Fibroblast of mammary gland (primary cell): ENCODE data around the gene PIGM.

Source experiments
- DNase-seq: peaks from one replicate; pipeline ENCODE4 v3.0.0-alpha.2; 2010; ENCODE audit warnings: low read depth
- H3K4me3 ChIP-seq: 2 replicates; pipeline ENCODE4 v1.5.1; 2011; ENCODE audit warnings: low read depth, mild to moderate bottlenecking, low read length, moderate library complexity; ENCODE audit not compliant: control insufficient read depth
- TF ChIP-seq, protein P1 (sequence below): conservative IDR thresholded peaks from 2 replicates; pipeline ENCODE4 v1.5.1; 2011; ENCODE audit warnings: low read depth, low read length, inconsistent platforms; ENCODE audit not compliant: control insufficient read depth, insufficient read depth

The PIGM gene

DNA sequence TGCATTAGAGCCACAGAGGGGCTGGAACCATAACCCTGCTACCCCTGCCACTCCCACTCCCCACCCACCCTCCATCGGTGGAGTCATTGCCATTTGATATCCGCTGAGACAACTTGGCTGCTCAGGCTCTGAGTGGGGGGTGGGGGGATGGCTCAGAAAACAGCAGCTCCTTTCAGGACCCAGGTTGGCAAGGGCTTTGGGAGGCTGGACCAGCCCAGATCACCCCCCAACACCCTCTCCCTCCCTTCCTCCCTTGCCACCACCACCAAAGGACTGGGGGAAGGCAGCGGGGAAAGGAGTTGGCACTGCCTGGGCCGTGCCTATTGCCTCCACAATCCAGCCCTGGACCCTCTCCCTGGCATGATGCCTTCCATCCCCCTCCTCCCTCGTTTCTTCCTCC, 36.4 kb upstream of the PIGM start:
- TF ChIP-seq, protein P1, sequence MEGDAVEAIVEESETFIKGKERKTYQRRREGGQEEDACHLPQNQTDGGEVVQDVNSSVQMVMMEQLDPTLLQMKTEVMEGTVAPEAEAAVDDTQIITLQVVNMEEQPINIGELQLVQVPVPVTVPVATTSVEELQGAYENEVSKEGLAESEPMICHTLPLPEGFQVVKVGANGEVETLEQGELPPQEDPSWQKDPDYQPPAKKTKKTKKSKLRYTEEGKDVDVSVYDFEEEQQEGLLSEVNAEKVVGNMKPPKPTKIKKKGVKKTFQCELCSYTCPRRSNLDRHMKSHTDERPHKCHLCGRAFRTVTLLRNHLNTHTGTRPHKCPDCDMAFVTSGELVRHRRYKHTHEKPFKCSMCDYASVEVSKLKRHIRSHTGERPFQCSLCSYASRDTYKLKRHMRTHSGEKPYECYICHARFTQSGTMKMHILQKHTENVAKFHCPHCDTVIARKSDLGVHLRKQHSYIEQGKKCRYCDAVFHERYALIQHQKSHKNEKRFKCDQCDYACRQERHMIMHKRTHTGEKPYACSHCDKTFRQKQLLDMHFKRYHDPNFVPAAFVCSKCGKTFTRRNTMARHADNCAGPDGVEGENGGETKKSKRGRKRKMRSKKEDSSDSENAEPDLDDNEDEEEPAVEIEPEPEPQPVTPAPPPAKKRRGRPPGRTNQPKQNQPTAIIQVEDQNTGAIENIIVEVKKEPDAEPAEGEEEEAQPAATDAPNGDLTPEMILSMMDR = no peak
- no peak for DNase-seq
- no peak overlapping the region for H3K4me3 ChIP-seq

DNA sequence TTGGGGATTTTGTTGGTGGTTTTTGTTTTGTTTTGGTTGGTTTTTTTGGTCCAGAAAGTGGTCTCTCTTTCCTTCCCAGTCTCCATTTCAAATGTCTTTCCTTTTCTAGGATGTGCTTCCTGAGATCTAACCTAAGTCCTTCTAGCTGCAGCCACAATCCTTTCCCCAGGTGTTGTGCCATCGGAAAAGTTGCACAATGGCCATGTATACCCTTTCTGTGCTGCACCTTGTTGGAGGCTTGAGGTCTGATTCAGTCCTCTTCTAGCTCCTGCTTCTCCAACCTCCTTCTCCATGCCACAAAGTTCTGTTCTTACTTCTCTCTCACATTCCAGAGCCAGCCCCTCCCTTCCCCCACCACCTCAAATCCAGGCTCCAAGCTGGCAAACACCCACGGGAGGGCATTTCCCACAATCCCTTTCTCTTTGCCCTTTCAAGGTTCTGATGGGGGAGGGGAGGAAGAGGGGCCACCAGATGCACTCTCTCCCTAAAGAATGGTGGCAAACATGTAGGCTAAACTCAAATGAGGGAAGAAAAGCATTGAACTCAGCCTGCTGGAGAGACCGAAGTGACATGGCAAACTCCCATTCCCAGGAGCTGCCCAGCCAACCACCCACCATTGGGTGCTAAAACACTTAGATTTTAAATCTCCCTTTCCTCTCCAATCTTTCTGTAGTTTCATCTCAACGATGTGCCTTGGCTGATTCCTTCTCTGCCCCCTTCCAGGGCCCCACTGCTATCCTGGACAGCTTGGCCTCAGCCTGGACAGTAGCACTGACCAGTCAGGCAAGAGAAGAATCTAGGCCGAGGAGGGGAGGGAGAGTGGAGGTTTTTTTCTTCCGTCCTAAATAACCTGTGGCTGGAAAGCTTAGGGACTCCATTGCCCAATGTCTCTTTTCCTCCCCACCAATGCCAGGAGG, 35.3 kb upstream of the PIGM start:
- DNase-seq = no peak
- TF ChIP-seq, protein P1 = no peak

DNA sequence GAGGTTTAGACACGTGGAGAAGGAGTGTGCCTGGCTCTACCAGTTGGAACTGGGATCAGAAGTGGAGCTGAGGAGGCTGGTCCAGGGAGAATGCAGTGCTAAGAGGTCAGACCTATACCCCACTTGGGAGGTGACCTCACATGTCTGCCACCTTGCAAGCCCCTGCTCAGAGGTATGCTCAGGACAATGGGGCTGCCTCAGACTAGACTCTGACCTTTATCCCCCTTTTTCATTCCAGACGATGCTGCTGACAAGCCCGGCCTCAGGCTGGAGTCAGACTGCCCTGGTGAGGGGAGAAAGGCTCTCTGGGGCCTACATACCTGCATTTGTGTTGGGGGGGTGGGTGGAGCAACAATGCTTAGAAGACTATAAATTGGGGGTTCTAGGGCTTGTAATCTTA, 33.0 kb upstream of the PIGM start:
- H3K4me3 ChIP-seq = no peak overlapping the region
- TF ChIP-seq, protein P1 = no peak
- DNase-seq = no peak

More for the DNA sequence above, 35.3 kb upstream of the PIGM start:
- H3K4me3 ChIP-seq = no peak overlapping the region

DNA sequence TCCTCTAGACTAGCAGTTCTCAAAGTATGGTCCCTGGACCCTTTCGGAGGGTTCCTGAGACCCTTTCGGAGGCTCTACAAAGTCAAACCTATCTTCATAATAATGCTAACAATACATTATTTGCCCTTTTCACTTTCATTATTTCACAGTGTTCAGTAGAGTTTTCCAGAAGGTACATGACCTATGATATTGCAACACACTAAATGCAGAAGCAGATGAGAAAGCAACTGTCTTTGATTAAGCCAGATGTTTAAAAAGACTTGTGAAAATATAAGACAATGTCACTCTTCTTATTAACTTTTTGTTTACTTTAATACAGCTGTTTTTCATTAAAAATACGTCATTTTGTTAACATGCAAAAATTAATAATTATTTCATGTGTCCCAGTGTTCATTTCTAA, 32.4 kb upstream of the PIGM start:
- peak; percentile 55 for DNase-seq
- H3K4me3 ChIP-seq = no peak overlapping the region
- TF ChIP-seq, protein P1 = no peak

DNA sequence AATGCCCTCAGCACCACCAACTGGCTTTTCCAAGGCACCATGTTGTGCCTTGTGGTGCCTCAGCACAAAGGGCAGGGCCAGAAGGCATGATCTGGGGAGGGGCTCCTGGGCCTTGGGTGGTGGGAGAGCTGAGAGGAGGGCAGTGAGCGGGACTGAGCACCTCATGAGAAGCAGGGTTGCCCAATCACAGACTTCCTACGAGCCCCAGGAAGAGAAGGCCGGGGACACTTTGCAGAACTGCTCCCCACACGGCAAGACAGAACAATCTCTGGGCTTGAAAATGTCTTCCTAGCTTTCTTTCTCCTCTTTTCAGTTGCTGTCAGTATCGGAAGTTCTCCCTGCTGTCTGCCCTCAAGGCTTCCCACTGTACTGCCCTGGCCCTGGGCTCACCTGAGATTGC, 31.4 kb upstream of the PIGM start:
- TF ChIP-seq, protein P1 = no peak
- no peak for DNase-seq

DNA sequence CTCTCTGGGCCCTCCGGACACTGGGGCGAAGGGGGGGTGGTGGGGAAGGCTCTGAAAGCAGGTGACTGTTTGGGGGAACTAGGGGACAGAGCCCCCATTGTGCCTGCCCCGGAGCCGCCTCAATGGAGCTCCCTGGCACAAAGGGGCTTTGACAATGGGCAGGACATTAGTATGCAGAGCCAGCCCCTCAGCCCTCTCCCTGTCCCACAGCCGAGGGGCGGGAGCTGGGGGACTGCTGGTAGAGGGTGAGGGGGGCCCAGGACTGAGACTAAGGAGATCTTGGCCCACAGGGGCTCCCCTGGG, 30.4 kb upstream of the PIGM start:
- TF ChIP-seq, protein P1 = no peak
- no peak for DNase-seq
- no peak overlapping the region for H3K4me3 ChIP-seq

More for the DNA sequence above, 31.4 kb upstream of the PIGM start:
- H3K4me3 ChIP-seq = no peak overlapping the region
